Measurements from ENCODE around the gene PANX2. TPM values are rescaled to one million over a fixed set of nuclear protein-coding genes. Genes with fewer than 3 reads are reported as not detected.

The PANX2 gene
- total RNA-seq, 1 donor from 2014 or later: 0.88 TPM

GRCh38 chr22:50200461-50201190 lies 30.1 kb downstream of the PANX2 start, which contains the start of gene SELENOO:
SELENOO (plus strand) TSS chr22:50201011; CDS start chr22:50201037, 26 bp downstream.
- TF ChIP-seq CTCF (IDR thresholded peaks at IDR 0.05) (no peak), EZH2phosphoT487 (IDR thresholded peaks at IDR 0.05) (no peak), EZH2 (IDR thresholded peaks at IDR 0.05) (no peak)
- peaks cover 7% of the 10 kb centered on the region for H3K27me3 ChIP-seq
- H3F3A ChIP-seq (ENCODE audit: low read depth): peaks cover 21% of the 10 kb centered on the region
- no peaks in the 10 kb centered on the region for H3K9me3 ChIP-seq (ENCODE audit: low read depth)
- H3K4me2 ChIP-seq: peak within 1 kb of the TSS; percentile 97
- no peak within 1 kb of the TSS for H3K27ac Mint-ChIP-seq
- peak within 1 kb of the TSS; percentile 45 for H3K9ac ChIP-seq
- H3K4me3 ChIP-seq: peak within 1 kb of the TSS; percentile 84
- no peak within 1 kb of the TSS for H3K27ac ChIP-seq
- peaks cover 10% of the 10 kb centered on the region for H3K4me1 ChIP-seq
- peaks cover 16% of the 10 kb centered on the region for H3K4me1 Mint-ChIP-seq
- peak within 1 kb of the TSS; percentile 74 for H2AFZ ChIP-seq (replicated peaks)
- peaks cover 27% of the 10 kb centered on the region for H3K36me3 Mint-ChIP-seq
- H3K4me3 Mint-ChIP-seq: peak within 1 kb of the TSS; percentile 91
- H3K36me3 ChIP-seq: peaks cover 12% of the 10 kb centered on the region
- peak; percentile 94 for DNase-seq (ENCODE audit: low spot score)
- peaks cover 4% of the 10 kb centered on the region for H3K27me3 Mint-ChIP-seq (ENCODE audit: insufficient read depth, low read depth)
- peaks cover 27% of the 10 kb centered on the region for H3K79me2 ChIP-seq (ENCODE audit: low read depth)
- H3K9me3 Mint-ChIP-seq: peaks cover 4% of the 10 kb centered on the region
- peaks cover 38% of the 10 kb centered on the region for H4K20me1 ChIP-seq (ENCODE audit: low read depth)

GRCh38 chr22:50201191-50202129 lies 30.9 kb downstream of the PANX2 start:
- Histone ChIP-seq H3K4me1 (peaks cover 10% of the 10 kb centered on the region), H3K36me3 (peaks cover 12% of the 10 kb centered on the region), H4K20me1 (ENCODE audit: low read depth) (peaks cover 45% of the 10 kb centered on the region), H3K27me3 (peaks cover 7% of the 10 kb centered on the region), H3K4me3 (peak overlapping the region; percentile 84), H3K9me3 (ENCODE audit: low read depth) (no peaks in the 10 kb centered on the region), H3K9ac (peak overlapping the region; percentile 44), H3K27ac (no peak overlapping the region), H3F3A (ENCODE audit: low read depth) (peaks cover 21% of the 10 kb centered on the region), H3K79me2 (ENCODE audit: low read depth) (peaks cover 27% of the 10 kb centered on the region), H3K4me2 (peak overlapping the region; percentile 97), H2AFZ (replicated peaks) (no peak overlapping the region)
- Mint-ChIP-seq H3K27me3 (ENCODE audit: insufficient read depth, low read depth) (peaks cover 4% of the 10 kb centered on the region), H3K4me1 (peaks cover 19% of the 10 kb centered on the region), H3K9me3 (peaks cover 4% of the 10 kb centered on the region), H3K27ac (peak overlapping the region; percentile 23), H3K4me3 (peak overlapping the region; percentile 91), H3K36me3 (peaks cover 27% of the 10 kb centered on the region)
- TF ChIP-seq CTCF (IDR thresholded peaks at IDR 0.05) (no peak), EZH2 (IDR thresholded peaks at IDR 0.05) (no peak), EZH2phosphoT487 (IDR thresholded peaks at IDR 0.05) (no peak)
- DNase-seq (ENCODE audit: low spot score): peak; percentile 73

GRCh38 chr22:50202130-50202666 lies 31.7 kb downstream of the PANX2 start:
- peaks cover 20% of the 10 kb centered on the region for H3K4me1 Mint-ChIP-seq
- Histone ChIP-seq H4K20me1 (ENCODE audit: low read depth) (peaks cover 50% of the 10 kb centered on the region), H3K79me2 (ENCODE audit: low read depth) (peaks cover 27% of the 10 kb centered on the region), H3K36me3 (peaks cover 12% of the 10 kb centered on the region), H3K4me3 (peak overlapping the region; percentile 84), H2AFZ (replicated peaks) (no peak overlapping the region), H3K9me3 (ENCODE audit: low read depth) (no peaks in the 10 kb centered on the region), H3F3A (ENCODE audit: low read depth) (peaks cover 21% of the 10 kb centered on the region), H3K4me1 (peaks cover 10% of the 10 kb centered on the region), H3K27ac (no peak overlapping the region), H3K4me2 (peak overlapping the region; percentile 97), H3K9ac (peak overlapping the region; percentile 44), H3K27me3 (peaks cover 7% of the 10 kb centered on the region)
- TF ChIP-seq CTCF (IDR thresholded peaks at IDR 0.05) (no peak), EZH2phosphoT487 (IDR thresholded peaks at IDR 0.05) (no peak), EZH2 (IDR thresholded peaks at IDR 0.05) (no peak)
- H3K27ac Mint-ChIP-seq: peak overlapping the region; percentile 23
- H3K9me3 Mint-ChIP-seq: peaks cover 4% of the 10 kb centered on the region
- H3K27me3 Mint-ChIP-seq (ENCODE audit: insufficient read depth, low read depth): peaks cover 4% of the 10 kb centered on the region
- no peak for DNase-seq (ENCODE audit: low spot score)
- H3K4me3 Mint-ChIP-seq: peak overlapping the region; percentile 91
- H3K36me3 Mint-ChIP-seq: peaks cover 27% of the 10 kb centered on the region

Measured in neural progenitor cell (in vitro differentiated cells).